T-helper 17 cell (primary cell): Measurements from ENCODE around the gene ZNF25. TPM values are rescaled to one million over a fixed set of nuclear protein-coding genes. Genes with fewer than 3 reads are reported as not detected.

Experiments
- ATAC-seq: fragments of 150-1000 bp; cut with Tn5 transposase; 2 replicates; pipeline ENCODE4 v1.10.0; 2021; ENCODE audit warnings: mild to moderate bottlenecking, moderate library complexity
- DNase-seq, 3 donors: peaks; one replicate each; pipeline versions ENCODE4 v3.0.0 to v3.0.0-alpha.2; 2020 to 2021
- H3K9me3 ChIP-seq: one replicate; pipeline ENCODE4 v1.7.0; 2013; ENCODE audit warnings: low read length, mild to moderate bottlenecking; ENCODE audit not compliant: control insufficient read depth, poor library complexity, severe bottlenecking
- H3K27ac Mint-ChIP-seq: one replicate; pipeline ENCODE4 v1.8.0; 2022; ENCODE audit warnings: mild to moderate bottlenecking, moderate library complexity, mixed read lengths
- H3K27me3 Mint-ChIP-seq: one replicate; pipeline ENCODE4 v1.8.0; 2022; ENCODE audit warnings: mixed read lengths
- H3K36me3 Mint-ChIP-seq: one replicate; pipeline ENCODE4 v1.8.0; 2022; ENCODE audit warnings: low read depth, mixed read lengths
- H3K4me1 Mint-ChIP-seq: one replicate; pipeline ENCODE4 v1.8.0; 2022; ENCODE audit warnings: mild to moderate bottlenecking, mixed read lengths
- H3K4me3 Mint-ChIP-seq: one replicate; pipeline ENCODE4 v1.8.0; 2022; ENCODE audit warnings: mild to moderate bottlenecking, moderate library complexity, mixed read lengths
- total RNA-seq, 4 donors: library from RNA in 2 of 4; stranded (reverse) in 2 of 4; gene quantifications; one replicate each; pipeline ENCODE4 v1.2.3 and lab custom pipeline; 2022 to 2026

ZNF25 gene
- total RNA-seq, 2 donors from 2014 or later, result 5.8 to 8.3 TPM

DNA sequence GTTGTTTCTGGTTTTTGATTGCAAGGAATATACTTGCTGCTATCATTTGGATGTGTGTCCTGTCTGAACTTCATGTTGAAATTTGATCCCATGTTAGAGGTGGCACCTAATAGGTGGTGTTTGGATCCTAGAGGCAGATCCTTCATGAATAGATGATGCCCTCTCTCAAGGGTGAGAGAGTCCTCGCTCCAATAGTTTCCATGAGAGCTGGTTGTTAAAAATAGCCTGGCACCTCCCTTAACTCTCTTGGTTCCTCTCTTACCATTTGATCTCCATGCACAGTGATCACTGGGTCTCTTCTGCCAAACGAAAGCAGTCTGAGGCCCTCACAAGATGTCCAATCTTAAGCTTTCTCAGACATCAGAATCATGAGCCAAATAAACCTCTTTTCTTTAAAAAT, 70.1 kb downstream of the ZNF25 start:
- Mint-ChIP-seq H3K36me3 (no peaks in the 10 kb centered on the region), H3K4me3 (no peak overlapping the region), H3K27me3 (no peaks in the 10 kb centered on the region), H3K27ac (no peak overlapping the region), H3K4me1 (no peaks in the 10 kb centered on the region)
- ATAC-seq, result no peak
- no peak for DNase-seq
- H3K9me3 ChIP-seq, result no peaks in the 10 kb centered on the region

Other genes starting within 250 kb of the ZNF25 start
- gene ZNF248, start 119.0 kb downstream of the ZNF25 start, total RNA-seq, result 1 to 10 TPM; 4.2 to 5.5 TPM
- gene ZNF33A, start 34.0 kb upstream of the ZNF25 start, total RNA-seq, result 10 to 100 TPM; 37.3 to 41.9 TPM
- gene ZNF37A, start 117.7 kb upstream of the ZNF25 start, total RNA-seq, result 10 to 100 TPM; 18.7 to 21.5 TPM